CD14-positive monocyte (primary cell): ENCODE measurements around the gene PPTC7. TPM values are rescaled to one million over a fixed set of nuclear protein-coding genes. Genes with fewer than 3 reads are reported as not detected.
"Not testable (repeated sequence)": the region's sequence is repeated elsewhere in the genome, so short reads cannot be mapped to it uniquely, and the experiment has no call there.

ENCODE experiments used
- DNase-seq, 3 donors: peaks; one replicate each; pipeline ENCODE4 v3.0.0-alpha.2; 2011 to 2022
- H2AFZ ChIP-seq: 2 replicates; pipeline ENCODE4 v1.6.0; 2012; ENCODE audit warnings: mild to moderate bottlenecking, low read depth, low read length, inconsistent platforms; ENCODE audit not compliant: insufficient read depth, poor library complexity, severe bottlenecking
- H3K27ac ChIP-seq, 2 donors: 1 replicate in 1 of 2; 2 replicates in 1 of 2; pipeline ENCODE4 v1.5.1; 2012 to 2013; ENCODE audit warnings: low read length in 2 of 2, control low read depth in 1 of 2, inconsistent platforms in 1 of 2, low read depth in 1 of 2, mild to moderate bottlenecking in 1 of 2
- H3K27me3 ChIP-seq, 2 donors: one replicate each; pipeline versions ENCODE4 v1.6.0 to v1.6.1; 2011 to 2013; ENCODE audit warnings: low read length in 2 of 2; ENCODE audit not compliant: control insufficient read depth in 2 of 2, insufficient read depth in 2 of 2
- H3K36me3 ChIP-seq, 2 donors: replicated peaks in 1 of 2; 1 replicate in 1 of 2; 2 replicates in 1 of 2; pipeline versions ENCODE4 v1.5.1 to v1.6.1; 2012 to 2013; ENCODE audit warnings: low read length in 2 of 2, control low read depth in 1 of 2, inconsistent platforms in 1 of 2, mild to moderate bottlenecking in 1 of 2; ENCODE audit not compliant: insufficient read depth in 2 of 2, control insufficient read depth in 1 of 2
- H3K4me1 ChIP-seq, 2 donors: 1 replicate in 1 of 2; 2 replicates in 1 of 2; pipeline versions ENCODE4 v1.5.1 to v1.6.1; 2012 to 2013; ENCODE audit warnings: low read length in 2 of 2, control low read depth in 1 of 2, inconsistent platforms in 1 of 2, mild to moderate bottlenecking in 1 of 2, moderate library complexity in 1 of 2; ENCODE audit not compliant: insufficient read depth in 2 of 2, control insufficient read depth in 1 of 2
- H3K4me2 ChIP-seq: replicated peaks from 2 replicates; pipeline ENCODE3; 2012; ENCODE audit warnings: low read length, moderate library complexity, mild to moderate bottlenecking; ENCODE audit not compliant: poor library complexity, severe bottlenecking; ENCODE audit errors: extremely low read depth
- H3K4me3 ChIP-seq, 3 experiments: fragments of 200-600 bp in 1 of 3; sonication (generic) in 1 of 3; replicated peaks in 1 of 3; 1 replicate in 2 of 3; 2 replicates in 1 of 3; pipeline ENCODE4 v1.5.1; 2011 to 2013; ENCODE audit warnings: low read length in 3 of 3, mild to moderate bottlenecking in 3 of 3, control low read depth in 2 of 3, low read depth in 2 of 3, inconsistent platforms in 1 of 3, moderate library complexity in 1 of 3
- H3K79me2 ChIP-seq: 2 replicates; pipeline ENCODE4 v1.6.0; 2012; ENCODE audit warnings: mild to moderate bottlenecking, control low read depth, inconsistent platforms, low read length, moderate library complexity; ENCODE audit not compliant: insufficient read depth
- H3K9ac ChIP-seq: 2 replicates; pipeline ENCODE4 v1.6.0; 2017; ENCODE audit warnings: low read length, mild to moderate bottlenecking; ENCODE audit not compliant: insufficient read depth, poor library complexity, severe bottlenecking
- H3K9me3 ChIP-seq, 2 donors: replicated peaks in 1 of 2; 1 replicate in 1 of 2; 2 replicates in 1 of 2; pipeline versions ENCODE4 v1.5.1 to v1.6.1; 2012 to 2013; ENCODE audit warnings: low read length in 2 of 2, control low read depth in 1 of 2; ENCODE audit not compliant: control insufficient read depth in 1 of 2, insufficient read depth in 1 of 2
- H4K20me1 ChIP-seq: 2 replicates; pipeline ENCODE4 v1.6.0; 2012; ENCODE audit warnings: mild to moderate bottlenecking, low read length, control low read depth, moderate library complexity; ENCODE audit not compliant: insufficient read depth
- H3K27ac Mint-ChIP-seq, 7 donors: one replicate each; pipeline ENCODE4 v1.8.0; 2020; ENCODE audit warnings: mild to moderate bottlenecking in 7 of 7, mixed read lengths in 7 of 7, moderate library complexity in 6 of 7, inconsistent platforms in 2 of 7
- H3K27me3 Mint-ChIP-seq, 3 donors: one replicate each; pipeline ENCODE4 v1.8.0; 2021 to 2022; ENCODE audit warnings: low read depth in 3 of 3, mild to moderate bottlenecking in 3 of 3, mixed read lengths in 3 of 3, moderate library complexity in 3 of 3, inconsistent platforms in 1 of 3
- H3K36me3 Mint-ChIP-seq, 2 donors: one replicate each; pipeline ENCODE4 v1.8.0; 2020; ENCODE audit warnings: mixed read lengths in 2 of 2, inconsistent platforms in 1 of 2, mild to moderate bottlenecking in 1 of 2
- H3K4me1 Mint-ChIP-seq: one replicate; pipeline ENCODE4 v1.8.0; 2020; ENCODE audit warnings: mild to moderate bottlenecking, mixed read lengths
- H3K4me3 Mint-ChIP-seq, 2 donors: one replicate each; pipeline ENCODE4 v1.8.0; 2020; ENCODE audit warnings: mild to moderate bottlenecking in 2 of 2, mixed read lengths in 2 of 2, moderate library complexity in 1 of 2
- H3K9me3 Mint-ChIP-seq, 7 donors: one replicate each; pipeline ENCODE4 v1.8.0; 2020 to 2022; ENCODE audit warnings: mixed read lengths in 7 of 7, mild to moderate bottlenecking in 6 of 7, moderate library complexity in 6 of 7, inconsistent platforms in 2 of 7
- WGBS: methylation state at CpG from one replicate; pipeline ENCODE4 v1.1.5; 2013; ENCODE audit warnings: missing lambda C conversion rate; ENCODE audit not compliant: insufficient coverage; 5-methylcytosine and 5-hydroxymethylcytosine counted together
- intact Hi-C, 2 donors: fragments of 100-400 bp; cut with micrococcal nuclease; formaldehyde crosslinking; loops; one replicate each; pipeline versions ENCODE4 v1.15.0 to v1.15.1; 2023
- polyA plus RNA-seq, 3 donors: library from polyadenylated mRNA; depleted of rRNA in 1 of 3; unstranded in 2 of 3; stranded (reverse) in 1 of 3; fragments of 300-500 nt in 2 of 3; fragments of >200 nt in 1 of 3; fragmentation: Illumina TruSeq in 2 of 3; gene quantifications; 1 replicate in 2 of 3; 2 replicates in 1 of 3; pipeline ENCODE4 v1.2.3, GENCODE V29; 2012 to 2021
- TF ChIP-seq, protein P1 (sequence below): fragments of 200-600 bp; IDR thresholded peaks from one replicate; pipeline ENCODE4 v1.8.0; 2022; ENCODE audit warnings: antibody characterized with exemption, mild to moderate bottlenecking

PPTC7 gene
- polyA plus RNA-seq, 3 donors = 11.6 to 36.5 (median 15.1) TPM

DNA sequence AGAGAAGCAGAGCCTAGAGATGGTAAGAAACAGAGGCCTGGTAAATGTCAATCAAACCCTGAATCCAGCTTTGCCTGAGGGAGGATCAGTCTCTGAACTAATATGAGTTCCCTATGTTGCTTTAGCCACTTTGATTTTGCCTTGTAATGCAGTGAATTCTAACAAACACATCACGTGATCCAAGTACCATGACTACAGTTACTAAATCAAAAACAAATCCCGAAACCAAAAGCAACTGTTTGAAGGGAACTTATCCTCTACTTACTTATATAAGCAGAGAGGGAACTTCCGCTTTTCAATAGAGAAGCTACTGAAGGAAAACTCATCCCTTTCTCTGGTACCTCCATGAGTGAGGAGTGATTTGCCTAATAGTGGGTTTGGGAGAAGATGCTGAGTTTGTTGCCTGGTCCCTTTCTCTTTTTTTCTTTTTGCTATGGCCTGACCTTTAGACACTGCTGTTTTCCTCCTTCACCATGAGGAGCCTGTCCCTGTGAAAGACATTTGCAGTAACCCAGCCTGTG is 7.7 kb upstream of the PPTC7 start:
- WGBS = no CpG with 5 or more reads among the region's 3 CpGs
- H3K27ac ChIP-seq = peak overlapping the region; percentile 90 to 94
- H4K20me1 ChIP-seq = no peaks in the 10 kb centered on the region
- no peaks in the 10 kb centered on the region for H3K79me2 ChIP-seq
- intact Hi-C loops = no loop called here
- H3K9me3 ChIP-seq = no peaks in the 10 kb centered on the region
- peaks cover 37 to 40% of the 10 kb centered on the region in 2 donors for H3K4me1 ChIP-seq
- peaks cover 35% of the 10 kb centered on the region for H3K4me1 Mint-ChIP-seq
- peak overlapping the region; percentile 98 to 100 (median 100) for H3K27ac Mint-ChIP-seq
- H3K27me3 ChIP-seq = no peaks in the 10 kb centered on the region
- H2AFZ ChIP-seq = peak overlapping the region; percentile 20
- H3K36me3 Mint-ChIP-seq = peaks cover 0 to 3% of the 10 kb centered on the region in 2 donors
- H3K27me3 Mint-ChIP-seq = peaks cover 0 to 2% (median 0%) of the 10 kb centered on the region in 3 donors
- peak overlapping the region in 1 of 2 donors; percentile 65 for H3K4me3 Mint-ChIP-seq
- peak overlapping the region; percentile 48 for H3K9ac ChIP-seq
- H3K4me2 ChIP-seq = peak overlapping the region; percentile 21
- DNase-seq = peak; percentile 93 to 100 (median 98)
- H3K9me3 Mint-ChIP-seq = peaks cover 0 to 5% (median 3%) of the 10 kb centered on the region in 7 donors
- TF ChIP-seq, protein P1, sequence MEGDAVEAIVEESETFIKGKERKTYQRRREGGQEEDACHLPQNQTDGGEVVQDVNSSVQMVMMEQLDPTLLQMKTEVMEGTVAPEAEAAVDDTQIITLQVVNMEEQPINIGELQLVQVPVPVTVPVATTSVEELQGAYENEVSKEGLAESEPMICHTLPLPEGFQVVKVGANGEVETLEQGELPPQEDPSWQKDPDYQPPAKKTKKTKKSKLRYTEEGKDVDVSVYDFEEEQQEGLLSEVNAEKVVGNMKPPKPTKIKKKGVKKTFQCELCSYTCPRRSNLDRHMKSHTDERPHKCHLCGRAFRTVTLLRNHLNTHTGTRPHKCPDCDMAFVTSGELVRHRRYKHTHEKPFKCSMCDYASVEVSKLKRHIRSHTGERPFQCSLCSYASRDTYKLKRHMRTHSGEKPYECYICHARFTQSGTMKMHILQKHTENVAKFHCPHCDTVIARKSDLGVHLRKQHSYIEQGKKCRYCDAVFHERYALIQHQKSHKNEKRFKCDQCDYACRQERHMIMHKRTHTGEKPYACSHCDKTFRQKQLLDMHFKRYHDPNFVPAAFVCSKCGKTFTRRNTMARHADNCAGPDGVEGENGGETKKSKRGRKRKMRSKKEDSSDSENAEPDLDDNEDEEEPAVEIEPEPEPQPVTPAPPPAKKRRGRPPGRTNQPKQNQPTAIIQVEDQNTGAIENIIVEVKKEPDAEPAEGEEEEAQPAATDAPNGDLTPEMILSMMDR = no peak
- H3K36me3 ChIP-seq = no peaks in the 10 kb centered on the region
- H3K4me3 ChIP-seq = no peak overlapping the region

DNA sequence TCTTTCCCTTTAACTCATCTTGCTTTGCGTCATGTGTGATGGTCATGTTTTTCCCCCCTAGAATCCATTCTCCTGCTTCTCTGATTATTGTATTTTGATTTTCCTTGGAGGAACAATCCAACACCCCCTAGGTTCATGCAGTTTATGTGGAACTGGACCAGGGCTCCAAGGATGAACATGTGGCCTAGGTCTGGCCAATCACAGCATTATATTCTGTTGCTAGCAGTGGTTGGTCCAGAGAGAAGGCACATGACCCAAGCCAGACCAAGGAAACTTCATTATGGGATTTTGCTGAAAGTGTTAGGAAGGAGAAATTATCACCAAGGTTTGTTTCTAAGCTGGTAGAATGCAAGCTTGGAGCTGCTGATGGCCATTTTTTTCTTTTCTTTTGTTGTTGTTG is 6.9 kb upstream of the PPTC7 start:
- peaks cover 0 to 3% of the 10 kb centered on the region in 2 donors for H3K36me3 Mint-ChIP-seq
- H3K27ac Mint-ChIP-seq = peak overlapping the region; percentile 98 to 100 (median 100)
- peaks cover 42% of the 10 kb centered on the region for H3K4me1 Mint-ChIP-seq

DNA sequence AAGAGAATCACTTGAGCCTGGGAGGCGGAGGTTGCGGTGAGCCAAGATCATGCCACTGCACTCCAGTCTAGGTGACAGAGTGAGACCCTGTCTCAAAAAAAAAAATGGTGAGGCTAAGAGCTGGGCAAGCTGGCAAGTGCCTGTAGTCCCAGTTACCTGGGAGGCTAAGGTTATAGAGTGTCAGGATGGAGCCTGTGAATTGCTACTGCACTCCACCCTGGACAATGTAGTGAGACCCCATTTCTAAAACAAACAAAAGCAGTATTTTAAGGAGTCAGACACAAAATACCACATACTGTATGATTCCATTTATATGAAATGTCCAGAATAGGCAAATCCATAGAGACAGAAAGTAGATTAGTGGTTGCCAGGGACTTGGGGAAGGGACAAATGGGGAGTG is 4.0 kb upstream of the PPTC7 start:
- H3K4me2 ChIP-seq, H3K27ac ChIP-seq, H3K36me3 ChIP-seq, H4K20me1 ChIP-seq, H3K9ac ChIP-seq, H2AFZ ChIP-seq, H3K27me3 Mint-ChIP-seq, H3K4me3 Mint-ChIP-seq, H3K4me3 ChIP-seq, H3K9me3 Mint-ChIP-seq, H3K36me3 Mint-ChIP-seq, H3K27me3 ChIP-seq, H3K9me3 ChIP-seq, intact Hi-C loops, DNase-seq: not testable (repeated sequence)
- peak overlapping the region in 1 of 7 donors; percentile 47 for H3K27ac Mint-ChIP-seq
- 92% methylated on average over 2 of the region's 2 CpGs for WGBS
- Histone ChIP-seq H3K4me1 (peaks cover 54 to 59% of the 10 kb centered on the region in 2 donors), H3K79me2 (peaks cover 14% of the 10 kb centered on the region)
- peaks cover 53% of the 10 kb centered on the region for H3K4me1 Mint-ChIP-seq

More for the DNA sequence above, 6.9 kb upstream of the PPTC7 start:
- Histone ChIP-seq H3K4me2 (no peak overlapping the region), H3K79me2 (no peaks in the 10 kb centered on the region), H3K36me3 (no peaks in the 10 kb centered on the region), H3K4me3 (peak overlapping the region in 1 of 3 experiments; percentile 8), H2AFZ (peak overlapping the region; percentile 20), H4K20me1 (no peaks in the 10 kb centered on the region), H3K9me3 (no peaks in the 10 kb centered on the region), H3K4me1 (peaks cover 45 to 48% of the 10 kb centered on the region in 2 donors), H3K27me3 (no peaks in the 10 kb centered on the region), H3K27ac (peak overlapping the region; percentile 90 to 94), H3K9ac (peak overlapping the region; percentile 35)
- Mint-ChIP-seq H3K4me3 (peak overlapping the region in 1 of 2 donors; percentile 53), H3K27me3 (peaks cover 0 to 2% (median 0%) of the 10 kb centered on the region in 3 donors), H3K9me3 (peaks cover 0 to 5% (median 3%) of the 10 kb centered on the region in 7 donors)
- intact Hi-C loops = no loop called here
- WGBS = no CpG with 5 or more reads among the region's 1 CpG
- TF ChIP-seq, protein P1 = no peak
- no peak for DNase-seq
